Thoracic aorta (tissue), 2 donors: ENCODE results near the gene RBM23. TPM values are rescaled to one million over a fixed set of nuclear protein-coding genes. Genes with fewer than 3 reads are reported as not detected.

ENCODE experiments used
- ATAC-seq: fragments of 150-250 bp; one replicate; pipeline ENCODE4 v1.8.0; 2017; ENCODE audit warnings: low read depth; ENCODE audit not compliant: insufficient number of reproducible peaks, low FRiP score
- DNase-seq: peaks from one replicate; pipeline ENCODE4 v3.0.0-alpha.2; 2020; ENCODE audit warnings: low spot score
- H3K27ac ChIP-seq, 2 donors: fragments of 200-600 bp; sonication (generic); 1 replicate in 1 of 2; 2 replicates in 1 of 2; pipeline ENCODE4 v1.5.1; 2016; ENCODE audit warnings: mild to moderate bottlenecking in 2 of 2, moderate library complexity in 2 of 2
- H3K27me3 ChIP-seq: fragments of 200-600 bp; sonication (generic); replicated peaks from 2 replicates; pipeline ENCODE4 v1.6.0; 2016; ENCODE audit warnings: mild to moderate bottlenecking; ENCODE audit not compliant: insufficient read depth
- H3K36me3 ChIP-seq: fragments of 200-600 bp; sonication (generic); one replicate; pipeline ENCODE4 v1.5.1; 2016
- H3K4me1 ChIP-seq, 2 donors: fragments of 200-600 bp; sonication (generic); 1 replicate in 1 of 2; 2 replicates in 1 of 2; pipeline versions ENCODE4 v1.5.1 to v1.6.0; 2016; ENCODE audit warnings: low read depth in 2 of 2, mild to moderate bottlenecking in 1 of 2; ENCODE audit not compliant: control insufficient read depth in 1 of 2
- H3K4me3 ChIP-seq: fragments of 200-600 bp; sonication (generic); 2 replicates; pipeline ENCODE4 v1.5.1; 2016; ENCODE audit warnings: mild to moderate bottlenecking
- H3K9me3 ChIP-seq: fragments of 200-600 bp; sonication (generic); 2 replicates; pipeline ENCODE4 v1.5.1; 2016
- CTCF ChIP-seq: fragments of 200-600 bp; sonication (generic); IDR thresholded peaks from one replicate; pipeline ENCODE4 v1.5.1; 2019; ENCODE audit warnings: antibody characterized with exemption
- total RNA-seq, 2 donors: library from RNA; depleted of rRNA; stranded (reverse); fragments of >200 nt; gene quantifications; one replicate each; pipeline versions ENCODE4 v1.1.0 to v1.2.3, GENCODE V29; 2016

RBM23 gene
- total RNA-seq, 2 donors from 2014 or later, result 75.9 to 731 TPM

DNA sequence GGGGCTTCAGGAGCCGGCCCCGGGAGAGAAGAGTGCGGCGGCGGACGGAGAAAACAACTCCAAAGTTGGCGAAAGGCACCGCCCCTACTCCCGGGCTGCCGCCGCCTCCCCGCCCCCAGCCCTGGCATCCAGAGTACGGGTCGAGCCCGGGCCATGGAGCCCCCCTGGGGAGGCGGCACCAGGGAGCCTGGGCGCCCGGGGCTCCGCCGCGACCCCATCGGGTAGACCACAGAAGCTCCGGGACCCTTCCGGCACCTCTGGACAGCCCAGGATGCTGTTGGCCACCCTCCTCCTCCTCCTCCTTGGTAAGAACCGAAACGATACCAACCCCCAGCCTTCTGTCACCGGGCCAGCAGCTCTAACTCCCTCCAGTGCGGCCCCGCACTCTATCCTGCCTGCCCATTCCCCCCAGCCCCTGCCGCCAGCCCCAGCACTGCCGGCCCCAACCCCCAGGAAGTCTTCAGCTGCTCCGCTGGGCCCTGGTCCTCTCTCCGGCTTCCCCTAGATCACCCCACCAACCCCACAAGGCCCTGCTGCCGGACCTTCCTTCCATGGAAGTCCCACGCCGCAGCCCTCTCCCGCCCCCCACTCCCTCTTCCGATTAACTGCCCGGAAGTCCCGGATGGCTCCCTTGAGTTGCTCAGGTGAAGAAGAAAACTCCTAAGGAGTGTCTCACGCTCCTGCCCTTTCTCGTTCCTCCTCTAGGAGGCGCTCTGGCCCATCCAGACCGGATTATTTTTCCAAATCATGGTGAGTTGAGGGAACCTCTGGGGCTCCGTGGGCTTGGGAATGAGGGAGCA is 46.7 kb downstream of the RBM23 start:
- peak; percentile 94 for TF ChIP-seq CTCF
- peaks cover 19 to 50% of the 10 kb centered on the region in 2 donors for H3K4me1 ChIP-seq
- ATAC-seq (peak; percentile 53), DNase-seq (no peak)
- H3K36me3 ChIP-seq, result peaks cover 38% of the 10 kb centered on the region
- H3K27ac ChIP-seq, result peak overlapping the region; percentile 98 to 99
- H3K27me3 ChIP-seq, result no peaks in the 10 kb centered on the region
- H3K4me3 ChIP-seq, result peak overlapping the region; percentile 95
- H3K9me3 ChIP-seq, result no peaks in the 10 kb centered on the region

DNA sequence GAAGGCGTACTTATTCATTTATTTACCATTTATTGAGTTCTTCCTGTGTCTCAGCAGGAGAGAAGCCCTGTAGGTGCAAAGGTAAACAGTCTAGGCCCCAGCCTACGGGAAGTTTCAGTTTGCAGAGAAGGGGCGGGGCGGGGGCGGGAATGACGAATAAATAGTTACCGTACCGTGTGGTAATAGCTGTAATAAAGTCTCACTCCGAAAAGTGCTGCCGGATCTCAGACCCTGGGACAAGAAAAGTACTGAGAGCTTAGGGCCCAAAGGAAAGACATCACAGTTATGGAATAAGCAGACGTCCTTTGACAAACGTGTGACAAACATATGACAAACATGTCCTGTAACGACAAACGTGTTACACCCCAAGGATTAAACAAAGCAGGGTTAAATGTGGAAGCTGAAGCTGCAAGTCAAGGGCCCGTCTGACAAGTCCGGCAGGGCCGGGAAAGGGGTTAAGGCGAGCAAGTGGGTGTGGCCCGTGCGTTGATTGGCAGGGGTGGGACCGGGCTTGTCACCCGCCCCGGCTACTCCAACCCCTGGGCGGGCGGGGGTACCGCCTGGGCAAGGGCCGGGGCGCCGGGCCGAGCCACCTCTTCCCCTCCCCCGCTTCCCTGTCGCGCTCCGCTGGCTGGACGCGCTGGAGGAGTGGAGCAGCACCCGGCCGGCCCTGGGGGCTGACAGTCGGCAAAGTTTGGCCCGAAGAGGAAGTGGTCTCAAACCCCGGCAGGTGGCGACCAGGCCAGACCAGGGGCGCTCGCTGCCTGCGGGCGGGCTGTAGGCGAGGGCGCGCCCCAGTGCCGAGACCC is 47.5 kb downstream of the RBM23 start, which contains the start of gene LRP10:
LRP10 (plus strand) TSS at position 517 of the 809 bp plus-strand sequence. CDS start 564 bp downstream, outside the sequence.
- Histone ChIP-seq H3K36me3 (peaks cover 30% of the 10 kb centered on the region), H3K9me3 (no peaks in the 10 kb centered on the region), H3K4me3 (peak within 1 kb of the TSS; percentile 95), H3K4me1 (peaks cover 19 to 50% of the 10 kb centered on the region in 2 donors), H3K27ac (peak within 1 kb of the TSS; percentile 98 to 99), H3K27me3 (no peaks in the 10 kb centered on the region)
- TF ChIP-seq CTCF, result no peak
- ATAC-seq, result peak; percentile 82
- DNase-seq, result peak; percentile 80

GRCh38 chr14:22870811-22871223 is 48.1 kb downstream of the RBM23 start:
- Histone ChIP-seq H3K9me3 (no peaks in the 10 kb centered on the region), H3K36me3 (peaks cover 24% of the 10 kb centered on the region), H3K27ac (peak overlapping the region; percentile 98 to 99), H3K4me3 (peak overlapping the region; percentile 95), H3K27me3 (no peaks in the 10 kb centered on the region), H3K4me1 (peaks cover 19 to 45% of the 10 kb centered on the region in 2 donors)
- ATAC-seq (peak; percentile 4), DNase-seq (no peak)
- no peak for TF ChIP-seq CTCF

DNA sequence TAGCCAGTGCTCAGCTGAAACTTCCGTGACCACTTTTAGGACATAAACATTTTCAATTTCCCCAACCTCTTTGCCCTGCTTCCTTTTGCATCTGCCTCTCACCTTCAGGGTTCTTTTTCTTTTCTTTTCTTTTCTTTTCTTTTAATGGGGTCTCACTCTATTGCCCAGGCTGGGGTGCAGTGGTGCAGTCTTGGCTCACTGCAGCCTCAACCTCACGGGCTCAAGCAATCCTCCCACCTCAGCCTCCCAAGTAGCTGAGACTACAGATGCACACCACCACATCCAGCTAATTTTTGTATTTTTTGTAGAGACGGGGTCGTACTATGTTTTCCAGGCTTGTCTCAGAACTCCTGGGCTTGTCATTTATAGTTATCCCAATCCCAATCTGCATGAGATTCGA is 52.1 kb downstream of the RBM23 start:
- ATAC-seq (no peak), DNase-seq (no peak)
- no peak overlapping the region for H3K4me3 ChIP-seq
- H3K4me1 ChIP-seq, result peaks cover 12 to 13% of the 10 kb centered on the region in 2 donors
- no peaks in the 10 kb centered on the region for H3K36me3 ChIP-seq
- no peak for TF ChIP-seq CTCF
- no peak overlapping the region for H3K27ac ChIP-seq
- no peaks in the 10 kb centered on the region for H3K9me3 ChIP-seq
- H3K27me3 ChIP-seq, result no peaks in the 10 kb centered on the region
